ENCODE data around the gene TICAM1.
"Not testable (repeated sequence)": the region's sequence is repeated elsewhere in the genome, so short reads cannot be mapped to it uniquely, and the experiment has no call there.

TICAM1 gene

GRCh38 chr19:4803736-4804695, 27.5 kb downstream of the TICAM1 start:
- peak; percentile 65 to 66 for DNase-seq

DNA sequence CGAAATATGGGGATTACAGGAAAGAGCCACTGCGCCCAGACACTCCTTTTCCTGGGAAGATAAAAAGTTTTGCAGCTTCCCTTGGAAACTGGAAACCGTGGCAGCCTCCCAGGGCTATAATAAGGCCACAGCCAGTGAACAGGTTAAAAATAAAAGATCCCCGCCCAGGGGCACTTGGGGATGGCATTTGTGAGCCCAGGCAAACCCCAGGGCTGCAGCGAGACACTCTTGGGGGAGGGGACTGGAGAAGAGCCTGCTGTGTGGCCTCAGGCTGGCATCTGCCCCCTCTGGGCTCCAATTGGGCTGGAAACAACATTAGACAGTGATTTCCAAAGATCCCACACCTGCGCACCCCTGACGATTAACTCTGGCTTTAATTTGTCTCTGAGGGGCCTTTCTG, 28.8 kb downstream of the TICAM1 start:
- DNase-seq: no peak

DNA sequence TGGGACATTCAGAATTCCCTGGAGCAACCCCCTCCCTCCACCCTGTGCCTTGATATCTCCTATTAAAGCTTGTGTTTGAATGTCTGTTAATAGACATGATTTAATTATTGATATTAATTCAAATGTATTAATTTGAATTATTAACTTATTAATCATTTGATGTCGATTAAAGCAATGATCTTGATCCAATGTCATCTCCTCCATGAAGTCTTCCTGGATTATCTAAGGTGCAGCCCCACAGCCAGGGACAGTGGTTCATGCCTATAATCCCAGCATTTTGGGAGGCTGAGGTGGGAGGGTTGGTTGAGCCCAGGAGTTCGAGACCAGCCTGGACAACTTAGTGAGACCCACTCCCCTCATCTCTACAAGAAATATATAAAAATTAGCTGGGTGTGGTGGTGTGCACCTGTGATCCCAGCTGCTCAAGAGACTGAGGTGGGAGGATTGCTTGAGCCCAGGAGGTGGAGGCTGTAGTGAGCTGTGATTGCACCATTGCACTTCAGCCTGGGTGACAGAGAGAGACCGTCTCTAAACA, 30.4 kb downstream of the TICAM1 start:
- no peak for DNase-seq

DNA sequence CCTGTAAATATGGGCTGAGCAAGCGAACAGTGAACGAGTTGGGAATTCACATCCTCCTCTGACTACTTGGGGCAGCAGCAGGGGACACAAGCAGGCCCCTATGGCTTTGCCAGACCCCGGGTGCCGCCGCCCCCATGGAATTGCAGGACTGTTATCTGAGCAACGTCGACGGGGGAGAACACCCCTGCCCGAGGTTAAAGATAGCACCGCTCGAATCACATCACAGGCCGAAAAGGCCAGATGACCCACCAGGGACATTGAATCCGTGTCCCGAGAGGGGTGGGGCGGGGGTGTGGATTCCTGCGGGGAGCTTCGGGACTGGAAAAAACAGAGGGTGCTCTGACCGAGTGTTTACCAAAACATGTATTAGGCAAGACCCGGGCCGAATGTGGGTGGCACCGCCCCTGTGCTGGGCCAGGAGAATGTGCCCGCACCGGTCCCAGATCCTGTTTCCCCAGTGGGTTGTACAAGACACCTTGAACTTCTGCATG, 30.9 kb downstream of the TICAM1 start:
- no peak for DNase-seq

- DNase-seq: no peak
These were observed 36.1 kb downstream of the TICAM1 start for GRCh38 chr19:4795400-4795799.

DNA sequence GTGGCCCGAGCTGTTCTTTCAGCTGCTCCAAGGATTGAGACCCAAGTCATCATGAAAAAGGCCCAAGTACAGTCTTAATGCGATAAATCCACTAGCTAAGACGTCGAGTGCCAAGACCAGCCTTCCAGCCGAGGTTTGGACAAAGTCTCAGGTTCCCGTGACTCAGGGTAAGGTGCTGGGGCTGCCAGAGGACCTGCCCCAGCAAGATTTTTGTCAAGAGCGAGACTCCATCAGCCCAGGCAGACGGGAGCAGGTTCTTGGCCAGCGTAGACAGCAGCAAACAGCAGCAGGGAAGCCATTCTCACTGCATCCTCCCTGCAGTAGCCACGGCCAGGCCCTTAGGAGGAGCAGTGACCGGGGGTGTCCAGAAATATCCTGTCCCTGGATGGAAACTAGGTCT, 36.5 kb downstream of the TICAM1 start:
- no peak for DNase-seq

GRCh38 chr19:4793278-4793677, 38.2 kb downstream of the TICAM1 start:
- DNase-seq: not testable (repeated sequence)

DNA sequence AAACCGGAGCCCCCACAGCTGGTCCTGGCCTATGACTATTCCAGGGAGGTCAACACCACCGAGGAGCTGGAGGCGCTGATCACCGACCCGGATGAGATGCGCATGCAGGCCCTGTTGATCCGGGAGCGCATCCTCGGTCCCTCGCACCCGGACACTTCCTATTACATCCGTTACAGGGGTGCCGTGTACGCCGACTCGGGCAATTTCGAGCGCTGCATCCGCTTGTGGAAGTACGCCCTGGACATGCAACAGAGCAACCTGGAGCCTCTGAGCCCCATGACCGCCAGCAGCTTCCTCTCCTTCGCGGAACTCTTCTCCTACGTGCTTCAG, 38.7 kb downstream of the TICAM1 start:
- not testable (repeated sequence) for DNase-seq

DNA sequence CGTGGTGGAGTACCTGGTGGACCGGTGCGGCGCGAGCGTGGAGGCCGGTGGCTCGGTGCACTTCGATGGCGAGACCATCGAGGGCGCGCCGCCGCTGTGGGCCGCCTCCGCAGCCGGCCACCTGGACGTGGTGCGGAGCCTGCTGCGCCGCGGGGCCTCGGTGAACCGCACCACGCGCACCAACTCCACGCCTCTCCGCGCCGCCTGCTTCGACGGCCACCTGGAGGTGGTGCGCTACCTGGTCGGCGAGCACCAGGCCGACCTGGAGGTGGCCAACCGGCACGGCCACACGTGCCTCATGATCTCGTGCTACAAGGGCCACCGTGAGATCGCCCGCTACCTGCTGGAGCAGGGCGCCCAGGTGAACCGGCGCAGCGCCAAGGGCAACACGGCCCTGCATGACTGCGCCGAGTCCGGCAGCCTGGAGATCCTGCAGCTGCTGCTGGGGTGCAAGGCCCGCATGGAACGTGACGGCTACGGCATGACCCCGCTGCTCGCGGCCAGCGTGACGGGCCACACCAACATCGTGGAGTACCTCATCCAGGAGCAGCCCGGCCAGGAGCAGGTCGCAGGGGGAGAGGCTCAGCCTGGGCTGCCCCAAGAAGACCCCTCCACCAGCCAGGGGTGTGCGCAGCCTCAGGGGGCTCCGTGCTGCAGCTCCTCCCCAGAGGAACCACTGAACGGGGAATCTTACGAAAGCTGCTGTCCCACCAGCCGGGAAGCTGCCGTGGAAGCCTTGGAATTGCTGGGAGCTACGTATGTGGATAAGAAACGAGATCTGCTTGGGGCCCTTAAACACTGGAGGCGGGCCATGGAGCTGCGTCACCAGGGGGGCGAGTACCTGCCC, 39.3 kb downstream of the TICAM1 start:
- DNase-seq: not testable (repeated sequence)

- DNase-seq: peak; percentile 99 to 100
These were observed 40.1 kb downstream of the TICAM1 start, which contains the start of gene FEM1A for GRCh38 chr19:4791183-4792018. Gene FEM1A (plus strand): TSS chr19:4791734. CDS start chr19:4791855, 121 bp downstream.

GRCh38 chr19:4786412-4787016, 45.0 kb downstream of the TICAM1 start:
- not testable (repeated sequence) for DNase-seq

DNA sequence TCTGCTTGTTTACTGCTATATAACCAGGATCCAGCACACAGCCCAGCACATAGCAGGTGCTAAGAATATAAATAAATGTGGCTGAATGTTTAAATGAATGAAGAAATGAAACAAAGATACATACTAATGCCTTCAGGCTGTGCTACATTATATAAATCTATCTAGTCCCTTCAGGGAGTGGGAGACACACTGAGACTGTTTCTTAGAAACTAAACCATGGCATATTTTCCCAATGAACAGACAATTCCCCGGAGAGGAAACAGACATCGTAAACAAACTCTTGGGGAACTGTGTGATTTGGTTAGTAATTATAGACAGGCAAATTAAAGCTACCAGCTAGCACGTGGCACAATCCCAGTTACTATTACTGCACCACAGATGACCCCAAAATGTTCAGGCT, 49.7 kb downstream of the TICAM1 start:
- no peak for DNase-seq

DNA sequence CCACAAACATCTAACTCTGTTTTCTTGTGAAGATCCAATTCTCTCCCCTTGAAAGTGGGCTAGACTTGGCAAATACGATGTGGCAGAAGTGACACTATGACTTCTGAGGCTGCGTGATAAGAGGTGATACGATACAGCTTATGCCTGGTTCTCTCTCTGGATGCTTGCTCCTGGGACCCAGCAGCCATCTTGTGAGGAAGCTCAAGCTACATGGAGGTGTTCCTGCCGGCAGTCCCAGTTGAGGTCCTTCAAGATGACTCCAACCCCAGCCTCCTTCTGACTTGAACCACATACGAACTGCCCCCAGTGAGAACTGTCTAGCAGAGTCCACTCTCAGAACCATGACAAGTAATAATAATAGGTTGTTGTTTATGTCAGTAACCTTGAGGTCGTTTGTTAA, 50.7 kb downstream of the TICAM1 start:
- no peak for DNase-seq

GRCh38 chr19:4778124-4778523, 53.4 kb downstream of the TICAM1 start:
- not testable (repeated sequence) for DNase-seq

GRCh38 chr19:4776436-4777211, 54.9 kb downstream of the TICAM1 start:
- no peak for DNase-seq

GRCh38 chr19:4775627-4776152, 55.8 kb downstream of the TICAM1 start:
- no peak for DNase-seq

DNA sequence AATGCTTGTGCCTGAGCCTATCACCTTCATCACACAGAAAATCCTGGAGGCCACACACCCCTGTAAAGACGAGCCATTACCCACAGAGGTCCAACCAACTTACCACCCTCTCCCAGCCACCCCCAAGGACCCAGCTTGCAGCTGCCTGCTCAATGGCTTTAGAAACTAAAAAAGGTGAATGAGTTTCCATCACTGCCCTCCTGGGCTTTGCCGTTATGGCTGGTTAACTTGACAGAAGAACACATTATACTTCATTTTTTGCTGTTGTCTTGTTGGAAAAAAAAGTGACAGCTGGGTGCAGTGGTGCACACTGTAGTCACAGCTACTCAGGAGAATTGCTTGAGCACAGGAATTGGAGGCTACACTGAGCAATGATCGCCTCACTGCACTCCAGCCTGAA, 57.4 kb downstream of the TICAM1 start:
- DNase-seq: no peak

- DNase-seq: no peak
These were observed 58.4 kb downstream of the TICAM1 start for GRCh38 chr19:4773047-4773640.

GRCh38 chr19:4772566-4772965, 58.9 kb downstream of the TICAM1 start:
- DNase-seq: no peak

Data from CD4-positive, alpha-beta T cell treated with Interleukin-1 beta for 1 hour (primary cell).